K562 (cell line): ENCODE results near the gene ARV1. TPM values are rescaled to one million over a fixed set of nuclear protein-coding genes. Genes with fewer than 3 reads are reported as not detected.
"Not testable (repeated sequence)": the region's sequence is repeated elsewhere in the genome, so short reads cannot be mapped to it uniquely, and the experiment has no call there.

Source experiments
- ATAC-seq: fragments of 200-7000 bp; cut with Tn5 transposase; 3 replicates; pipeline ENCODE4 v1.9.1; 2020; ENCODE audit warnings: moderate library complexity
- BruUV-seq: library from RNA; stranded (reverse); fragments of 400-500 nt; replicated peaks from 2 replicates; lab custom pipeline; 2021; lab: Mats Ljungman, UMichigan
- CTCF ChIA-PET: fragments of 300-600 bp; formaldehyde crosslinking; extraction: SDS; loops from one replicate; lab custom pipeline; 2021; ENCODE audit warnings: low intra/inter-chr PET ratio; lab: Yijun Ruan, JAX
- POLR2A ChIA-PET: fragments of 300-600, 350-650 bp; sonication (Branson Sonifier 250); formaldehyde crosslinking; extraction: SDS; loops from one replicate; lab custom pipeline; 2021; ENCODE audit warnings: antibody characterized with exemption, inconsistent platforms; lab: Yijun Ruan, JAX
- DNase-seq, 4 experiments: peaks; one replicate each; pipeline versions ENCODE4 v3.0.0 to v3.0.0-alpha.2; 2011 to 2018; ENCODE audit warnings: low spot score in 3 of 4, mixed read lengths in 3 of 4; ENCODE audit errors: extremely low read depth in 1 of 4
- FAIRE-seq: peaks from 2 replicates; lab custom pipeline; 2011; peaks lifted over from hg19 to GRCh38; lab: Jason Lieb, UNC
- H2AFZ ChIP-seq: 2 replicates; pipeline ENCODE4 v1.6.0; 2011; ENCODE audit warnings: low read depth, low read length, control low read depth, inconsistent platforms
- H3K27ac ChIP-seq: fragments of 200-600 bp; 3 replicates; pipeline ENCODE4 v1.8.0; 2011; ENCODE audit warnings: low read depth, mild to moderate bottlenecking, control low read depth, inconsistent platforms, low read length, moderate library complexity, mixed read lengths; ENCODE audit errors: extremely low read depth
- H3K27me3 ChIP-seq, 2 experiments: fragments of 300-600 bp in 1 of 2; 2 replicates in 1 of 2; 3 replicates in 1 of 2; pipeline versions ENCODE4 v1.6.0 to v1.8.0; 2011; ENCODE audit warnings: inconsistent platforms in 2 of 2, low read length in 2 of 2, mild to moderate bottlenecking in 1 of 2, mixed read lengths in 1 of 2, moderate library complexity in 1 of 2; ENCODE audit not compliant: control insufficient read depth in 2 of 2, insufficient read depth in 2 of 2
- H3K36me3 ChIP-seq: fragments of 300-600 bp; 3 replicates; pipeline ENCODE4 v1.8.0; 2011; ENCODE audit warnings: mild to moderate bottlenecking, low read length, inconsistent platforms; ENCODE audit not compliant: control insufficient read depth, insufficient read depth
- H3K4me1 ChIP-seq, 2 experiments: fragments of 200-600 bp in 1 of 2; replicated peaks in 1 of 2; 2 replicates in 1 of 2; 3 replicates in 1 of 2; pipeline versions ENCODE4 v1.5.1 to v1.8.0; 2011; ENCODE audit warnings: inconsistent platforms in 2 of 2, low read length in 2 of 2, mild to moderate bottlenecking in 1 of 2, mixed read lengths in 1 of 2, moderate library complexity in 1 of 2; ENCODE audit not compliant: control insufficient read depth in 2 of 2, insufficient read depth in 2 of 2
- H3K4me2 ChIP-seq: 2 replicates; pipeline ENCODE4 v1.6.1; 2011; ENCODE audit warnings: low read length, control low read depth, inconsistent platforms, mixed read lengths; ENCODE audit not compliant: insufficient read depth
- H3K4me3 ChIP-seq: fragments of 200-600 bp; sonication (generic), shearing (Covaris generic); 2 replicates; pipeline ENCODE4 v1.5.1; 2016; ENCODE audit warnings: control low read depth, inconsistent platforms
- H3K79me2 ChIP-seq: fragments of 200-600 bp; 3 replicates; pipeline ENCODE4 v1.8.0; 2011; ENCODE audit warnings: low read length, inconsistent platforms; ENCODE audit not compliant: control insufficient read depth, insufficient read depth
- H3K9ac ChIP-seq, 2 experiments: 2 replicates each; pipeline versions ENCODE4 v1.6.0 to v1.6.1; 2011; ENCODE audit warnings: low read depth in 2 of 2, low read length in 2 of 2, control low read depth in 1 of 2, inconsistent platforms in 1 of 2, mild to moderate bottlenecking in 1 of 2, mixed read lengths in 1 of 2; ENCODE audit not compliant: insufficient read depth in 1 of 2
- H3K9me1 ChIP-seq: one replicate; pipeline ENCODE4 v1.6.0; 2011; ENCODE audit warnings: inconsistent platforms, mild to moderate bottlenecking, low read length, moderate library complexity; ENCODE audit not compliant: control insufficient read depth, insufficient read depth
- H3K9me3 ChIP-seq: replicated peaks from 2 replicates; pipeline ENCODE4 v1.5.1; 2011; ENCODE audit warnings: low read depth, low read length, inconsistent platforms; ENCODE audit not compliant: control insufficient read depth, insufficient read depth
- H4K20me1 ChIP-seq: replicated peaks from 2 replicates; pipeline ENCODE4 v1.6.1; 2011; ENCODE audit warnings: low read length, inconsistent platforms, mixed read lengths; ENCODE audit not compliant: control insufficient read depth, insufficient read depth
- MXI1 ChIP-seq: IDR thresholded peaks from 2 replicates; pipeline ENCODE4 v1.6.1; 2011; ENCODE audit warnings: low read depth, mild to moderate bottlenecking, improper control_type of control experiment, low read length
- POLR2B ChIP-seq: fragments of 450-650 bp; IDR thresholded peaks from 2 replicates; pipeline ENCODE4 v1.6.1; 2018; ENCODE audit warnings: low read depth; ENCODE audit not compliant: partially characterized antibody
- ZNF121 ChIP-seq: sonication (generic); formaldehyde crosslinking; conservative IDR thresholded peaks from 2 replicates; pipeline ENCODE4 v1.8.0; 2022; ENCODE audit warnings: missing genetic modification reagents
- WGBS: fragments of 100-300 bp; shearing (Covaris generic); methylation state at CpG from one replicate; pipeline ENCODE4 v1.1.6; 2016; ENCODE audit warnings: low coverage, mixed read lengths; ENCODE audit not compliant: insufficient coverage; ENCODE audit errors: missing lambda C conversion rate; 5-methylcytosine and 5-hydroxymethylcytosine counted together
- in situ Hi-C: fragments of 300-500 bp; cut with MboI; formaldehyde crosslinking; loops from 4 replicates; pipeline ENCODE4 v1.15.0; 2018; ENCODE audit warnings: inconsistent platforms, mixed read lengths
- intact Hi-C: fragments of 100-400 bp; cut with micrococcal nuclease; formaldehyde crosslinking; loops from 2 replicates; pipeline ENCODE4 v1.14.2; 2022
- polyA plus RNA-seq, 8 experiments: library from polyadenylated mRNA; depleted of rRNA in 4 of 8; stranded (reverse) in 5 of 8; unstranded in 3 of 8; fragments of >200 nt; fragmentation: Nextera tagmentation in 2 of 8; fragmentation: Illumina TruSeq in 1 of 8; extraction: Ambion mirVana in 2 of 8; extraction: Trizol in 1 of 8; gene quantifications; 2 replicates each; pipeline versions ENCODE4 v1.2.1 to v1.2.3, GENCODE V29; 2011 to 2014; ENCODE audit warnings: inconsistent platforms in 1 of 8, missing spikeins in 1 of 8
- total RNA-seq, 7 experiments: library from RNA; depleted of rRNA in 6 of 7; stranded (reverse); fragments of >200 nt in 6 of 7; fragmentation: Illumina TruSeq in 2 of 7; extraction: Trizol in 2 of 7; gene quantifications; 2 replicates each; pipeline versions ENCODE4 v1.2.1 to v1.2.3, GENCODE V29; 2011 to 2021; ENCODE audit warnings: low replicate concordance in 1 of 7

ARV1 gene
- total and polyA plus RNA-seq, 9 of the 15 experiments (the other 6 are each of a cell fraction or from before 2014, with no cell fraction given), result 54.8 to 139 (median 74.0) TPM

- POLR2A ChIA-PET, result interaction anchor here (0.6 to 2.0 kb wide), 2 partner anchors 10 to 56 kb away, joined by 3 to 9 read pairs; no protein-coding TSS in a partner anchor
- H4K20me1 ChIP-seq, result peaks cover 23% of the 10 kb centered on the region; the same call in 1 of the 2 replicates
- no peaks in the 10 kb centered on the region for H3K9me3 ChIP-seq
- H3K4me2 ChIP-seq, result no peak overlapping the region
- no peak overlapping the region for H2AFZ ChIP-seq
- no peak for FAIRE-seq
- H3K27ac ChIP-seq, result no peak overlapping the region
- WGBS, result 97% methylated on average over 7 of the region's 7 CpGs
- no peak for DNase-seq
- peaks cover 3 to 8% of the 10 kb centered on the region in 2 experiments for H3K4me1 ChIP-seq
- no TSS peak for BruUV-seq
- H3K4me3 ChIP-seq, result no peak overlapping the region
- peaks cover 56% of the 10 kb centered on the region for H3K79me2 ChIP-seq
- H3K9ac ChIP-seq, result no peak overlapping the region
- CTCF ChIA-PET, result no interaction called here
- no peaks in the 10 kb centered on the region for H3K9me1 ChIP-seq
- TF ChIP-seq POLR2B (peak; percentile 26), MXI1 (no peak)
- no peak for ATAC-seq
- no peaks in the 10 kb centered on the region for H3K27me3 ChIP-seq
- intact Hi-C loops, result no loop called here
- in situ Hi-C loops, result no loop called here
- H3K36me3 ChIP-seq, result peaks cover 37% of the 10 kb centered on the region; the same call in 1 of the 3 replicates
Measured at GRCh38 chr1:231028682-231029081, 49.8 kb downstream of the ARV1 start.

- FAIRE-seq, H3K4me1 ChIP-seq, POLR2A ChIA-PET, DNase-seq, ATAC-seq, in situ Hi-C loops, H3K9me1 ChIP-seq, BruUV-seq, CTCF ChIA-PET, H3K4me3 ChIP-seq, H3K9me3 ChIP-seq, H3K27ac ChIP-seq, intact Hi-C loops, H3K27me3 ChIP-seq, H3K9ac ChIP-seq, H2AFZ ChIP-seq, H3K4me2 ChIP-seq: not testable (repeated sequence)
- WGBS, result 89% methylated on average over 4 of the region's 4 CpGs
- peak; percentile 44; the same call in 1 of the 2 replicates for TF ChIP-seq ZNF121 (CRISPR knock-in tag)
- H3K36me3 ChIP-seq, result peaks cover 36% of the 10 kb centered on the region; the same call in 1 of the 3 replicates
- peaks cover 23% of the 10 kb centered on the region; the same call in 1 of the 2 replicates for H4K20me1 ChIP-seq
- peaks cover 59% of the 10 kb centered on the region for H3K79me2 ChIP-seq
Measured at GRCh38 chr1:231029247-231029646, 50.4 kb downstream of the ARV1 start.
